Spinal cord (tissue), 10 donors: ENCODE data around the gene PHACTR3. TPM values are rescaled to one million over a fixed set of nuclear protein-coding genes. Genes with fewer than 3 reads are reported as not detected.
A peak's percentile ranks its signal among the peaks of the same experiment; 100 is the strongest.

Source experiments
- DNase-seq, 6 donors: peaks; one replicate each; pipeline versions ENCODE4 v3.0.0 to v3.0.0-alpha.2; 2013 to 2015; ENCODE audit warnings: low spot score in 6 of 6, low read depth in 4 of 6
- H3K27ac ChIP-seq: one replicate; pipeline ENCODE4 v1.5.1; 2013; ENCODE audit warnings: low read depth, low read length, control low read depth
- H3K27me3 ChIP-seq: one replicate; pipeline ENCODE4 v1.6.1; 2013; ENCODE audit warnings: low read length; ENCODE audit not compliant: control insufficient read depth, insufficient read depth
- H3K36me3 ChIP-seq: one replicate; pipeline ENCODE4 v1.6.1; 2013; ENCODE audit warnings: low read length; ENCODE audit not compliant: control insufficient read depth, insufficient read depth
- H3K4me1 ChIP-seq: one replicate; pipeline ENCODE4 v1.6.1; 2013; ENCODE audit warnings: low read length; ENCODE audit not compliant: control insufficient read depth, insufficient read depth
- H3K4me3 ChIP-seq: one replicate; pipeline ENCODE4 v1.5.1; 2013; ENCODE audit warnings: low read depth, low read length, control low read depth
- H3K9me3 ChIP-seq: one replicate; pipeline ENCODE4 v1.6.1; 2013; ENCODE audit warnings: low read length; ENCODE audit not compliant: control insufficient read depth, insufficient read depth
- WGBS: methylation state at CpG from one replicate; pipeline ENCODE4 v1.1.5; 2013; ENCODE audit warnings: missing lambda C conversion rate; ENCODE audit not compliant: insufficient coverage; 5-methylcytosine and 5-hydroxymethylcytosine counted together
- polyA plus RNA-seq, 2 donors: library from polyadenylated mRNA; unstranded; fragments of 120-200 nt; gene quantifications; one replicate each; pipeline ENCODE4 v1.2.1, GENCODE V29; 2013; ENCODE audit not compliant: insufficient read length in 2 of 2
- total RNA-seq, 2 donors: library from RNA; depleted of rRNA in 1 of 2; stranded (reverse); fragments of 120-200 nt in 1 of 2; fragments of >200 nt in 1 of 2; gene quantifications; one replicate each; pipeline versions ENCODE4 v1.2.3 to v1.2.4, GENCODE V29; 2013 to 2014
- donor health status: healthy.

PHACTR3 gene
- total and polyA plus RNA-seq, 4 donors: 23.5 to 97.8 (median 52.6) TPM

DNA sequence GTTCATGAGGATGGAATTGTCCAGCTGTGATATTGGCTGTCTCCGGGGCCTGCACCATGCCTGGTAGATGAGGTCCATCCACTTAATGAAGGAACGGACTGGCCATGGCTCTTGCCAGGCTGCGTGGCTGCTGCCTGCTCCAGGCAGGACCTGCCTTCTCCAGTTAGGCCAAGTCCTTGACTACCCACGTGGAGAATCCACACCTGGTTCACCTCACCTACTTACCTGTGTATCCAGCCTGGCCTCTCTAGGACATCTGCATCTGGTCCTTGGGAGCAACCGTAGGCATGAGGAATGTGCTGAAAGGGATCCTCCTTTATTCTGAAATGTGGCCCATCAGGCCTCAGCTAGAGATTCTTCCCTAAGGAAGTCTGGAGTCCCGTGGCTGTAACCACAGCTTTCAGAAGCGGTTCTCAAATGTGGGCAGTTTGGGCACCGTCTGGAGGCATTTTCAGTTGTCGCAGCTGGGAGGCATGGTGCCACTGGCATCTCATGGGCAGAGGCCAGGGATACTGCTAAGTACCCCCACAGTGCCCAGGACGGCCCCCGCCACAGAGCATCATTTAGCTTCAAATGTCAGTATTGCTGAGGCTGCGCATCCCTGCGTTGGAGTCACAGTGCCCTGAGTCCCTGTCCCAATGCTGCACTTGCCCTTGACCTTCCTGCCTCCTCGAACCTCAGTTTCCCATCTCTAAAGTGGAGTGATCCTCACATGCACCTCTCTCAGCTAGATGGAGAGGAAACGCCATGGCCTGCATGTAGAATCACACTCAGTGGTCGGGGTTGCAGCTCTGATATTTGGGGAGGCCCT is 67.5 kb downstream of the PHACTR3 start:
- no peaks in the 10 kb centered on the region for H3K9me3 ChIP-seq
- DNase-seq: no peak
- H3K4me3 ChIP-seq: no peak overlapping the region
- 85% methylated on average over 16 of the region's 16 CpGs for WGBS
- no peaks in the 10 kb centered on the region for H3K27me3 ChIP-seq
- no peak overlapping the region for H3K27ac ChIP-seq
- H3K4me1 ChIP-seq: peaks cover 46% of the 10 kb centered on the region
- H3K36me3 ChIP-seq: peaks cover 2% of the 10 kb centered on the region

DNA sequence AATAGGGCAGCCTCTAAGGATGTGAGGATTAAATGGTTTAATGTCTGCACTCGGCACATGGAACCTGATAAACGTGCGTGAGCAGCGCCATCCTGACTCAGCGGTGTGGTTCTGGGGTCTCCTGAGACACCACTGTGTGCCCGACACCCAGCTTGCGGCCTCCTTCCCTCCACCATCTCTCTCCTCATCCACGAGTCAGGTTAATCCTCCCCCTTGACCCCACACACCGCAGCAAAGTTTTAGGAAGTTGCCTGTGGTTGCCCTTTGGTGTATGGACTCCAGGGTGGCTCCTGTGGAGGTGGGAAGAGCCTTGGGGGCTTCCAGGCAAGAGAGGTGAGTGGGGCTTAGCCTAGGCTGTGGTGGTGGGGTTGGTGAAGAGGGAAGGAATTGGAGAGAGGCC is 68.2 kb downstream of the PHACTR3 start:
- WGBS: 96% methylated on average over 5 of the region's 9 CpGs
- Histone ChIP-seq H3K36me3 (peaks cover 2% of the 10 kb centered on the region), H3K4me3 (no peak overlapping the region), H3K9me3 (no peaks in the 10 kb centered on the region), H3K27ac (no peak overlapping the region), H3K27me3 (no peaks in the 10 kb centered on the region), H3K4me1 (peaks cover 47% of the 10 kb centered on the region)
- no peak for DNase-seq

DNA sequence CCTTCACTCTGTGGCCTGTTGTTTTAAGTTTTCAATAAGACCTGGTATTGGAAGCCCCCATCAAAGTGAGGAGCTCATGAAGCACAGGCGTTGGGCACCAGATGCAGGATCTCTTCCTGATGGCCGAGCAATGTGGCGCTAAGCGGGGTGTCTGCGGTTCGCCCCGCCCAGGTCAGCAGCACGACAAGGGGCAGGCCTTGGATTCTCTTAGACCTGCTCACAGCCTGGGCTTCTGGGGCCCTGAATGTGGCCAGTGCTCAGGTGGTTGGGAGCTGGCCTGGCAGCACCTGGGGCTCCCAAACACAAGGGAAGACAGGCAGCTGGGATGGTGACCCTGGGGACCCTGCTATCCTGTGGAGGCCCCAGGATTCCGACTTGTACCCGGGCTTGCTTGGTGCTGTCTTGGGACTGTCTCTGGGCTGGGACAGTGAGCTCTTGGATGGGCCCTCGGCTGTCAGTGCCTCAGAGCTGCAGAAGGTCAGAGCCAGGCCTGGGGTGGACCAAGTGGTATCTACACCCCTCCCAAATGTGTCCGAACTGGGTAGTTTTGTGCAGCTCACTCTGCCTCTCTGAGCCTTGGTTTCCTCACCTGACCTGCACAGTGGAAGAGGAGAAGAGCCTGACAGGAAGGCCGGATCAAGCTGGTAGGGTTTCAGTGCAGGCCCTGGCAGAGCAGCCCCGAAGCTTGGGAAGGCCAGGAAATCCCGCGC is 69.1 kb downstream of the PHACTR3 start:
- peaks cover 2% of the 10 kb centered on the region for H3K36me3 ChIP-seq
- 91% methylated on average over 16 of the region's 16 CpGs for WGBS

DNA sequence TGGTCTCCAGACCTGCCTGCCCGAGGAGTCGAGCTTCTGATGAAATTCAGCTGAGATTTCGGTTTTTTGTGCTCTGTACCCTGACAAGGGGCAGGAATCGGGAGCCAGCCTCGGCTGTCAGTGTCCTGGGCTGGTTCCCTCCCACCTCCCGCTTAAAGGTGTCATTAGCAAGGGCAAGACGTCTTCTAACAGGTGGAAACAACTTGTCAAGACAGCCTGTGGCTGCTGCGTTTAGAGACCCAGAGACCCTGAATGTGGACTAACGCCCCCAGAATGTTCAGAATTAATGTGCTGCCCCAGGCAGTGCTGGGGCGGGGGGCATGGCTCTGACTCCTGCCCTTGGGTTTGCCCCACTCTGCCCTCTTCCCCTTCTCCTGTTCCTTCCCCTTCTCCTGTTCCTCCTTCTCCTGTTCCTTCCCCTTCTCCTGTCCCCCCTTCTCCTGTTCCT is 69.7 kb downstream of the PHACTR3 start:
- peaks cover 54% of the 10 kb centered on the region for H3K4me1 ChIP-seq
- no peaks in the 10 kb centered on the region for H3K9me3 ChIP-seq
- 80% methylated on average over 10 of the region's 10 CpGs for WGBS
- H3K27ac ChIP-seq: no peak overlapping the region
- DNase-seq: no peak
- H3K4me3 ChIP-seq: no peak overlapping the region
- H3K36me3 ChIP-seq: peaks cover 2% of the 10 kb centered on the region
- H3K27me3 ChIP-seq: no peaks in the 10 kb centered on the region

More for the DNA sequence above, 69.1 kb downstream of the PHACTR3 start:
- no peak for DNase-seq
- Histone ChIP-seq H3K27ac (no peak overlapping the region), H3K4me1 (peaks cover 54% of the 10 kb centered on the region), H3K9me3 (no peaks in the 10 kb centered on the region), H3K27me3 (no peaks in the 10 kb centered on the region), H3K4me3 (no peak overlapping the region)

DNA sequence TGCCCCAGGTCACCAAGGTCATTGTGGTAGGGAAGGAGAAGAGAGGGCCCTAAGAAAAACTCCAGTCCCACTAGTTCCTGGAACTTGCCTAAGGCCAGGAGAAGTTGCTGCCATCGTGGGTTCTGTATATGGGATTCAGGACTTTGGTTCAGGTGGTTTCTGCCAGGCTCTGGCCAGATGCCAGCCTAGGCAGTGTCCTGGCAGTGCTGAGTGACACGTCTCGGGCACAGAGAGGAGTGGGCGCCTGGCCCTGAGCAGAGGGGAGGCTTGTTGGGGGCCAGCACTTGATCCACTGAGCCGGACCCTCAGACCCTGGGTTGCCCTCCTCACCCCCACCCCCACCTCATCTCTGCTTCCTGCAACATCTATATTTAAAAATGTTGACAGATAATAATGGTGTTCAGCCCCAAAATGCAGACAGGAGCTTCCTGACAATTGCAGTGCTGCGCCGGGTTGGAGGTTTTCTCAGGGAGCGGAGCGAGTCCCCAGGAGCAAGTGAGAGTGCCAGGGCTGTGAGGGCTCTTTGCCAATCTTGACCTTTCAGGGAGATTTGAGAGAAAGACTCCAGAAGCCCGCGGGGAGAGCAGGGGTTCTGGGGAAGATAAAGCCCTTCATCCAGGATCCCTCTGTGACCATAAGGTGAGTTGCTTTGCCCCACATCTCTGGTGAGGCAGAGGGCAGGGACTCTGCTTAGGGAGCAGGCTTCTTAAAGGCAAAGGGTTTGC is 71.9 kb downstream of the PHACTR3 start:
- peak overlapping the region; percentile 29 for H3K27ac ChIP-seq
- no peaks in the 10 kb centered on the region for H3K27me3 ChIP-seq
- no peak overlapping the region for H3K4me3 ChIP-seq
- DNase-seq: peak in 2 of 6 donors; percentile 40 to 69
- peaks cover 46% of the 10 kb centered on the region for H3K4me1 ChIP-seq
- 19% methylated on average over 10 of the region's 11 CpGs for WGBS
- no peaks in the 10 kb centered on the region for H3K9me3 ChIP-seq
- H3K36me3 ChIP-seq: no peaks in the 10 kb centered on the region

DNA sequence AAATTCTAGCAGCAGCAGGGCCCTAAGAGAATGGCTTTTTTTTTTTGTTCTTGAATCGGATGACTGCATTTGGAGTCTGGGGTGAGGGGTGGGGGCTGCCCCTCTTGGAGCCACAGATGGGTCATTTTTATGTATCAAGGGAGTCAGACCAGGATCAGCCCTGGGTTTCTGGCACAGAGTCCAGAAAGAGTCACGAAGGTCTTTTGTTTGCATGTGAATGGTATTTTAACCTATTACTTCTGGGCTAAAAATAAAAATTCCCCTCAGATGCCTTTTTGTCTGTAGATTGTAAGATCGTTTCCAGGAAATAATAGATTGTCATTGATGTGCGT is 72.5 kb downstream of the PHACTR3 start:
- H3K36me3 ChIP-seq: no peaks in the 10 kb centered on the region
- peak in 2 of 6 donors; percentile 45 to 56 for DNase-seq
- peaks cover 45% of the 10 kb centered on the region for H3K4me1 ChIP-seq
- WGBS: no CpG with 5 or more reads among the region's 4 CpGs
- no peaks in the 10 kb centered on the region for H3K9me3 ChIP-seq
- no peaks in the 10 kb centered on the region for H3K27me3 ChIP-seq
- no peak overlapping the region for H3K4me3 ChIP-seq
- peak overlapping the region; percentile 29 for H3K27ac ChIP-seq

DNA sequence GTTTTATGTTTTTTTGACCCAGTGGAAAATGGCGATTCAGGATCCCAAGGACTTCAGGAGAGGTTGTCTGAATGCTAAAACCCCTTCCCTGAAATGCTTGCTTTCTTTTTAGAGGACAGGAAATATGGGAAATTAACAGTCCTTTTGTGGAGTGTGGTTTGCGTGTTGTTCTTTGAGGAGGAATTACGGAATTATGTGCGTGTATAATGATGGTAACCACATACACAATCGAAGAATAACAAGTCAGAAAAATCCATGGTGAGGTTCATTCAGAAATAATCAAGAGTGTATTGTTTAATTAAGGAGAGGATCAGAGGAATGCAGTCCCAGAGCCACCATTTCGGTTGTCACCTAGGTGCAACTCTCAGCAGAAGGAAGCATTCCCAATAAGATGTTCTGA is 73.2 kb downstream of the PHACTR3 start:
- H3K27ac ChIP-seq: peak overlapping the region; percentile 29
- WGBS: 38% methylated on average over 2 of the region's 6 CpGs
- no peak overlapping the region for H3K4me3 ChIP-seq
- peak in 1 of 6 donors; percentile 53 for DNase-seq
- H3K27me3 ChIP-seq: no peaks in the 10 kb centered on the region
- no peaks in the 10 kb centered on the region for H3K36me3 ChIP-seq
- peaks cover 45% of the 10 kb centered on the region for H3K4me1 ChIP-seq
- H3K9me3 ChIP-seq: no peaks in the 10 kb centered on the region

DNA sequence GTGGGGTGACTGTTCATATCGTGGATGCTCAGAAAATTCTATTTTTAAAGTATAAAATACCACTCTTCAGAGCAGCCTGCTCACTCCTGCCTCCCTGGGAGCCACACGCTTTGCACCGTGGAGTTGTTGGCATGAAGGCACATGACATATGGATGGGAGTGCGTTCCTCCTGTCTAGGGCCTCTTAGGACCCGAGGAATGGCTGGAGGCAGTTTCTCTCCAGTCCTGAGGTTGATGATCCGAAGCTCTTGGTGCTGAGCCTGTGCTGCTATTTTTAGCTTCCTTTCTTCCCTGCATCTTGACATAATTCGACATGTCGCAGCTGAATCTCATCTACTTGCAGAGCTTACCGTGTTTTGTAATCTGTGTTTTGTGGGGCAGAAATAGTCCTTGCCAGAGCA is 73.9 kb downstream of the PHACTR3 start:
- Histone ChIP-seq H3K36me3 (no peaks in the 10 kb centered on the region), H3K9me3 (no peaks in the 10 kb centered on the region), H3K27ac (peak overlapping the region; percentile 8), H3K4me3 (no peak overlapping the region), H3K27me3 (no peaks in the 10 kb centered on the region), H3K4me1 (peaks cover 43% of the 10 kb centered on the region)
- WGBS: 13% methylated on average over 4 of the region's 9 CpGs
- peak in 2 of 6 donors; percentile 87 to 94 for DNase-seq

DNA sequence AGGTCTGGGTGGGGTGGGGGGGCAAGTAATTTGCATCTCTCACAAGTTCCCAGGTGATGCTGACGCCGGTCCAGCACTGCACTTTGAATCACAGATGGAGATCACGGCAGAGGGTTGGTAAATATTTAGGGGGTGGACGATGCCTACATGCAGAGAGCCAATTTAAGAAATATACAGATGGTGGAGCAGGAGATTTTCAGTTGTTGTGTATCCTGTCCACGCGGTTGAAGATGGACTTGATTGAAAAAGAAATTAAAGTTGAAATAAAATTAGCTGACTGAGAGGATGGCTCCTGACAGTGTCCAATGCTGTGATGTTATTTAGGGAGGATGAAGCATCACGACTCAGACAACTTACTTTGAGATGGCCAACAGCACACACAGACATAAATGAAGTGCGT is 74.6 kb downstream of the PHACTR3 start:
- Histone ChIP-seq H3K4me3 (no peak overlapping the region), H3K27me3 (no peaks in the 10 kb centered on the region), H3K27ac (no peak overlapping the region), H3K9me3 (no peaks in the 10 kb centered on the region), H3K4me1 (peaks cover 37% of the 10 kb centered on the region), H3K36me3 (no peaks in the 10 kb centered on the region)
- 68% methylated on average over 6 of the region's 8 CpGs for WGBS
- DNase-seq: peak in 1 of 6 donors; percentile 9
